Adrenal gland (tissue), 5 donors: ENCODE results near the gene NOD2.

Source experiments
- CTCF ChIP-seq, 6 experiments: fragments of 450-650 bp in 4 of 6; fragments of 200-600 bp in 2 of 6; sonication (generic) in 1 of 6; IDR thresholded peaks; 1 replicate in 5 of 6; 2 replicates in 1 of 6; pipeline versions ENCODE4 v1.5.1 to v1.8.0; 2016 to 2021; ENCODE audit warnings: antibody characterized with exemption in 6 of 6, mild to moderate bottlenecking in 2 of 6, moderate library complexity in 1 of 6
- POLR2A ChIP-seq, 2 donors: fragments of 450-650 bp; IDR thresholded peaks; one replicate each; pipeline ENCODE4 v1.6.1; 2017; ENCODE audit warnings: antibody characterized with exemption in 2 of 2, mild to moderate bottlenecking in 2 of 2, moderate library complexity in 1 of 2
- donor health status: DM: no; HTN: no; CAD: no.

DNA sequence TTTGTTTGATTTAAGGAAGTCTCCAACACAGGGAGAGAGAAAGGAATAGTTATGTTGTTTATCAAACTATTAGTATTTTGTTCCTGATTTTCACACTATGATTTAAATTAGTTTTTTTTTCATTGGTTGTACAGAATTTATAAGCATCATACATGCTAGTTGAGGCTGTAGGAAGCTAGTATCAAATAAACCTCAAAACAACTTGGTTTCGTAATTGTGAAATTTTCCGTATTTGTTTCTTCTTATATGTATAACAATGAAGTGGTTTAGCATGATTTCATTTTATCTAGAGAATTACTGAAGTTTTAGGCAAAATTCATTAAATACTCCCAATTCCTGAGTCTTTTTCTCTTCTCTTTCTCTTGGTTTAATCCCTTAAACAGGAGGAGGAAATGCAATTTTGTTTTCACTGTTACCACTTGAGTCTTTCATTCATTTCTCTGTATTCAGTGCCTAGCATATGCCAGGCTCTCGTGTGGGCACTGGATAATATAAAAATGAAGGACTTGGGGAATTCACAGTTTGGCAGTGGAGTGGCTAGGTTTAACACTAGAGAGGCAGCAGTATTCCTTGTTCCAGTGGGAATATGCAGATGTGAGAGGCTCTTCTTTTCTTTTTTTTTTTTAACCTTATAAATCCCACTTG lies 50.3 kb downstream of the NOD2 start:
- no peak for TF ChIP-seq POLR2A (IDR thresholded peaks at IDR 0.05)
- no peak for TF ChIP-seq CTCF (IDR thresholded peaks at IDR 0.05)
